Astrocyte (in vitro differentiated cells and primary cell): ENCODE results near the gene ADARB2.
"Not testable (repeated sequence)": the region's sequence is repeated elsewhere in the genome, so short reads cannot be mapped to it uniquely, and the experiment has no call there.

Source experiments
- CTCF ChIP-seq: IDR thresholded peaks from 2 replicates; pipeline ENCODE4 v1.5.1; 2011; ENCODE audit warnings: low read depth, mild to moderate bottlenecking, inconsistent platforms, low read length, moderate library complexity; ENCODE audit not compliant: insufficient read depth
- EZH2 ChIP-seq: IDR thresholded peaks from 2 replicates; pipeline ENCODE4 v1.6.1; 2012; ENCODE audit warnings: mild to moderate bottlenecking, low read length, inconsistent platforms; ENCODE audit not compliant: insufficient read depth

GRCh38 chr10:1414346-1414745 lies 323.0 kb downstream of the ADARB2 start:
- TF ChIP-seq CTCF, EZH2: not testable (repeated sequence)
